ENCODE results near the gene CTTNBP2. TPM values are rescaled to one million over a fixed set of nuclear protein-coding genes. Genes with fewer than 3 reads are reported as not detected.

The CTTNBP2 gene
- polyA plus RNA-seq, 1 of the 3 experiments (the other 2 are of a cell fraction), result not detected

GRCh38 chr7:117856196-117856595, 17.0 kb downstream of the CTTNBP2 start:
- H3K4me1 ChIP-seq (ENCODE audit: control insufficient read depth in 1 of 2, insufficient read depth in 2 of 2, low read depth in 1 of 2, low read length in 1 of 2), result no peaks in the 10 kb centered on the region
- H3K27me3 ChIP-seq (ENCODE audit: insufficient read depth), result peaks cover 13% of the 10 kb centered on the region; the same call in 1 of the 2 replicates
- POLR2A ChIA-PET, result no interaction called here
- no peak overlapping the region for H2AFZ ChIP-seq (ENCODE audit: low read depth)
- H4K20me1 ChIP-seq (ENCODE audit: insufficient read depth), result no peaks in the 10 kb centered on the region
- H3K4me2 ChIP-seq, result no peak overlapping the region
- no peaks in the 10 kb centered on the region for H3K9me3 ChIP-seq
- H3K27ac ChIP-seq (ENCODE audit: low read depth in 2 of 2, low read length in 1 of 2), result no peak overlapping the region
- H3K4me3 ChIP-seq (ENCODE audit: low read depth in 2 of 2, low read length in 1 of 2), result no peak overlapping the region
- no peaks in the 10 kb centered on the region for H3K36me3 ChIP-seq (replicated peaks in 1 of 2; ENCODE audit: control insufficient read depth in 1 of 2, insufficient read depth in 2 of 2, low read length in 1 of 2)
- CTCF ChIA-PET, result no interaction called here
- no peak for TF ChIP-seq MAX (IDR thresholded peaks at IDR 0.05; ENCODE audit: low read depth)
- no peak for TF ChIP-seq JUND (IDR thresholded peaks at IDR 0.05)
- TF ChIP-seq TEAD4 (IDR thresholded peaks at IDR 0.05; ENCODE audit: borderline replicate concordance, insufficient read depth), result no peak
- TF ChIP-seq GABPA (IDR thresholded peaks at IDR 0.05; ENCODE audit: low read depth), result no peak
- no peak for TF ChIP-seq RXRA (IDR thresholded peaks at IDR 0.05; ENCODE audit: borderline replicate concordance, low read depth)
- no peak for TF ChIP-seq POLR2AphosphoS5 (IDR thresholded peaks at IDR 0.05; ENCODE audit: low read depth, low read length)
- TF ChIP-seq EP300 (IDR thresholded peaks at IDR 0.05; ENCODE audit: borderline replicate concordance in 1 of 2, low read depth in 1 of 2, low read length in 1 of 2), result no peak
- TF ChIP-seq MEF2A (IDR thresholded peaks at IDR 0.05; ENCODE audit: borderline replicate concordance, low read depth), result no peak
- no peak for TF ChIP-seq EZH2phosphoT487 (IDR thresholded peaks at IDR 0.05; ENCODE audit: borderline replicate concordance, low read depth)
- no peak for TF ChIP-seq CHD2 (IDR thresholded peaks at IDR 0.05; ENCODE audit: low read length, partially characterized antibody)
- TF ChIP-seq CTCF (IDR thresholded peaks at IDR 0.05), result no peak
- TF ChIP-seq FOXJ3 (CRISPR knock-in tag; IDR thresholded peaks at IDR 0.05), result no peak
- TF ChIP-seq RAD21 (IDR thresholded peaks at IDR 0.05; ENCODE audit: low read length), result no peak
- no peak for TF ChIP-seq TCF12 (IDR thresholded peaks at IDR 0.05)
- TF ChIP-seq FOSL2 (IDR thresholded peaks at IDR 0.05; ENCODE audit: borderline replicate concordance, low read depth), result no peak
- no peak for TF ChIP-seq GATA2 (CRISPR knock-in tag; IDR thresholded peaks at IDR 0.05)
- TF ChIP-seq NFIC (IDR thresholded peaks at IDR 0.05; ENCODE audit: borderline replicate concordance), result no peak
- no peak for DNase-seq
- H3K9me2 ChIP-seq, result no peaks in the 10 kb centered on the region
- H3K9ac ChIP-seq, result no peak overlapping the region
- no peaks in the 10 kb centered on the region for H3F3A ChIP-seq (replicated peaks; ENCODE audit: insufficient read depth)
- H3K79me2 ChIP-seq (ENCODE audit: insufficient read depth), result no peaks in the 10 kb centered on the region

GRCh38 chr7:117854186-117854585, 19.1 kb downstream of the CTTNBP2 start:
- no peak overlapping the region for H3K9ac ChIP-seq
- H3F3A ChIP-seq (replicated peaks; ENCODE audit: insufficient read depth), result no peaks in the 10 kb centered on the region
- H3K27me3 ChIP-seq (ENCODE audit: insufficient read depth), result peaks cover 5% of the 10 kb centered on the region; the same call in 1 of the 2 replicates
- H3K4me2 ChIP-seq, result no peak overlapping the region
- no peak for DNase-seq
- no peaks in the 10 kb centered on the region for H3K79me2 ChIP-seq (ENCODE audit: insufficient read depth)
- H3K27ac ChIP-seq (ENCODE audit: low read depth in 2 of 2, low read length in 1 of 2), result no peak overlapping the region
- CTCF ChIA-PET, result no interaction called here
- no peaks in the 10 kb centered on the region for H3K36me3 ChIP-seq (replicated peaks in 1 of 2; ENCODE audit: control insufficient read depth in 1 of 2, insufficient read depth in 2 of 2, low read length in 1 of 2)
- no peaks in the 10 kb centered on the region for H4K20me1 ChIP-seq (ENCODE audit: insufficient read depth)
- no peaks in the 10 kb centered on the region for H3K4me1 ChIP-seq (ENCODE audit: control insufficient read depth in 1 of 2, insufficient read depth in 2 of 2, low read depth in 1 of 2, low read length in 1 of 2)
- no peaks in the 10 kb centered on the region for H3K9me2 ChIP-seq
- no peak overlapping the region for H2AFZ ChIP-seq (ENCODE audit: low read depth)
- no peaks in the 10 kb centered on the region for H3K9me3 ChIP-seq
- H3K4me3 ChIP-seq (ENCODE audit: low read depth in 2 of 2, low read length in 1 of 2), result no peak overlapping the region
- WGBS (ENCODE audit: low lambda C conversion rate), result 5% methylated on average over 1 of the region's 1 CpG
- POLR2A ChIA-PET, result no interaction called here
- no peak for TF ChIP-seq EP300 (IDR thresholded peaks at IDR 0.05; ENCODE audit: borderline replicate concordance in 1 of 2, low read depth in 1 of 2, low read length in 1 of 2)
- no peak for TF ChIP-seq FOSL2 (IDR thresholded peaks at IDR 0.05; ENCODE audit: borderline replicate concordance, low read depth)
- no peak for TF ChIP-seq ZBTB33 (IDR thresholded peaks at IDR 0.05; ENCODE audit: borderline replicate concordance, low read depth)
- no peak for TF ChIP-seq RFX5 (IDR thresholded peaks at IDR 0.05; ENCODE audit: low read length)
- TF ChIP-seq JUND (IDR thresholded peaks at IDR 0.05), result no peak
- TF ChIP-seq, protein P1, sequence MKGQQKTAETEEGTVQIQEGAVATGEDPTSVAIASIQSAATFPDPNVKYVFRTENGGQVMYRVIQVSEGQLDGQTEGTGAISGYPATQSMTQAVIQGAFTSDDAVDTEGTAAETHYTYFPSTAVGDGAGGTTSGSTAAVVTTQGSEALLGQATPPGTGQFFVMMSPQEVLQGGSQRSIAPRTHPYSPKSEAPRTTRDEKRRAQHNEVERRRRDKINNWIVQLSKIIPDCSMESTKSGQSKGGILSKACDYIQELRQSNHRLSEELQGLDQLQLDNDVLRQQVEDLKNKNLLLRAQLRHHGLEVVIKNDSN (IDR thresholded peaks at IDR 0.05; ENCODE audit: borderline replicate concordance, low read depth), result no peak
- no peak for TF ChIP-seq GABPA (IDR thresholded peaks at IDR 0.05; ENCODE audit: low read depth)
- TF ChIP-seq SIN3A (IDR thresholded peaks at IDR 0.05; ENCODE audit: borderline replicate concordance, low read depth, low read length), result no peak
- no peak for TF ChIP-seq YY1 (IDR thresholded peaks at IDR 0.05; ENCODE audit: low read depth)
- TF ChIP-seq POLR2AphosphoS5 (IDR thresholded peaks at IDR 0.05; ENCODE audit: low read depth, low read length), result no peak
